ENCODE measurements around the gene RAB31.
"Not testable (repeated sequence)": the region's sequence is repeated elsewhere in the genome, so short reads cannot be mapped to it uniquely, and the experiment has no call there.

Gene RAB31

GRCh38 chr18:9708057-9708433, at the start of gene RAB31:
TSS of gene RAB31 (plus strand) at chr18:9708301. CDS start at chr18:9708406, 105 bp downstream.
- peak in 1 of 2 experiments; percentile 40 for DNase-seq

GRCh38 chr18:9659499-9660375, 48.4 kb upstream of the RAB31 start:
- no peak for DNase-seq

- DNase-seq, result no peak
These were observed 46.5 kb upstream of the RAB31 start for GRCh38 chr18:9661564-9661963.

- no peak for DNase-seq
These were observed 44.7 kb upstream of the RAB31 start for GRCh38 chr18:9663377-9663776.

- no peak for DNase-seq
These were observed 42.8 kb upstream of the RAB31 start for GRCh38 chr18:9665314-9665713.

GRCh38 chr18:9666548-9666947, 41.6 kb upstream of the RAB31 start:
- DNase-seq, result no peak

- no peak for DNase-seq
These were observed 39.1 kb upstream of the RAB31 start for GRCh38 chr18:9669016-9669415.

- DNase-seq, result no peak
These were observed 36.9 kb upstream of the RAB31 start for GRCh38 chr18:9671214-9671613.

GRCh38 chr18:9673296-9674251, 34.5 kb upstream of the RAB31 start:
- DNase-seq, result peak; percentile 57 to 60

- DNase-seq, result not testable (repeated sequence)
These were observed 29.9 kb upstream of the RAB31 start for GRCh38 chr18:9678216-9678615.

- no peak for DNase-seq
These were observed 29.0 kb upstream of the RAB31 start for GRCh38 chr18:9679125-9679524.

GRCh38 chr18:9681217-9681616, 26.9 kb upstream of the RAB31 start:
- no peak for DNase-seq

GRCh38 chr18:9682572-9682971, 25.5 kb upstream of the RAB31 start:
- no peak for DNase-seq

GRCh38 chr18:9683418-9684396, 24.4 kb upstream of the RAB31 start:
- DNase-seq, result no peak

- DNase-seq, result no peak
These were observed 23.1 kb upstream of the RAB31 start for GRCh38 chr18:9684881-9685614.

GRCh38 chr18:9685615-9685890, 22.5 kb upstream of the RAB31 start:
- DNase-seq, result no peak

GRCh38 chr18:9688036-9688741, 19.9 kb upstream of the RAB31 start:
- no peak for DNase-seq

GRCh38 chr18:9689253-9689652, 18.8 kb upstream of the RAB31 start:
- no peak for DNase-seq

GRCh38 chr18:9690418-9691188, 17.5 kb upstream of the RAB31 start:
- DNase-seq, result no peak

- DNase-seq, result no peak
These were observed 16.9 kb upstream of the RAB31 start for GRCh38 chr18:9691235-9691634.

Data from activated T-cell treated with anti-CD3 and anti-CD28 coated beads, Interleukin-2, amount 50 U/mL, for 48 hours (primary cell).